NCI-H2196 treated with DMSO at 0.1 percent for 48 hours (cell line): ENCODE results near the gene ACRBP.

Experiments
- DNase-seq: peaks from one replicate; lab custom pipeline; 2025; ENCODE audit not compliant: unreplicated experiment; lab: John Stamatoyannopoulos, UW

Gene ACRBP

GRCh38 chr12:6647083-6647604 is at the start of gene ACRBP:
Gene ACRBP, minus strand, starts transcription at chr12:6647432. Its CDS starts 66 bp downstream, at chr12:6647366.
- no peak for DNase-seq

- no peak for DNase-seq
Observed at GRCh38 chr12:6695313-6696045, 48.2 kb upstream of the ACRBP start.

GRCh38 chr12:6694701-6695100 is 47.5 kb upstream of the ACRBP start:
- DNase-seq = no peak

GRCh38 chr12:6693832-6694355 is 46.7 kb upstream of the ACRBP start:
- DNase-seq = no peak

GRCh38 chr12:6692888-6693287 is 45.7 kb upstream of the ACRBP start:
- no peak for DNase-seq

- no peak for DNase-seq
Observed at GRCh38 chr12:6691473-6691872, 44.2 kb upstream of the ACRBP start.

- DNase-seq = peak; percentile 79
Observed at GRCh38 chr12:6688999-6689882, 42.0 kb upstream of the ACRBP start, which contains the start of gene ZNF384. Gene ZNF384, minus strand, starts transcription at chr12:6689375. Its CDS starts 9,855 bp downstream, at chr12:6679520.

GRCh38 chr12:6688543-6688998 is 41.3 kb upstream of the ACRBP start:
- DNase-seq = no peak

- no peak for DNase-seq
Observed at GRCh38 chr12:6685814-6686213, 38.6 kb upstream of the ACRBP start.

GRCh38 chr12:6684609-6685008 is 37.4 kb upstream of the ACRBP start:
- DNase-seq = no peak

GRCh38 chr12:6676962-6677361 is 29.7 kb upstream of the ACRBP start:
- no peak for DNase-seq

GRCh38 chr12:6672143-6672542 is 24.9 kb upstream of the ACRBP start:
- DNase-seq = no peak

GRCh38 chr12:6667559-6668210 is 20.5 kb upstream of the ACRBP start:
- no peak for DNase-seq

- no peak for DNase-seq
Observed at GRCh38 chr12:6666211-6666610, 19.0 kb upstream of the ACRBP start.

GRCh38 chr12:6664902-6665301 is 17.7 kb upstream of the ACRBP start:
- no peak for DNase-seq

- peak; percentile 81 for DNase-seq
Observed at GRCh38 chr12:6662906-6663742, 15.9 kb upstream of the ACRBP start, which contains the start of gene ING4. Gene ING4, minus strand, starts transcription at chr12:6663119. Its CDS starts 18 bp downstream, at chr12:6663101.

GRCh38 chr12:6662602-6662905 is 15.3 kb upstream of the ACRBP start:
- DNase-seq = no peak

GRCh38 chr12:6653987-6654386 is 6.8 kb upstream of the ACRBP start:
- DNase-seq = no peak

- DNase-seq = no peak
Observed at GRCh38 chr12:6653342-6653741, 6.1 kb upstream of the ACRBP start.

- DNase-seq = no peak
Observed at GRCh38 chr12:6652391-6652790, 5.2 kb upstream of the ACRBP start.
